Caco-2 (cell line): ENCODE measurements around the gene PXMP4. TPM values are rescaled to one million over a fixed set of nuclear protein-coding genes. Genes with fewer than 3 reads are reported as not detected.

Source experiments
- BruUV-seq: library from RNA; stranded (reverse); fragments of 400-500 nt; replicated peaks from 2 replicates; lab custom pipeline; 2021; lab: Mats Ljungman, UMichigan
- CTCF ChIA-PET: fragments of 300-600 bp; sonication (Branson Sonifier 250); formaldehyde crosslinking; loops from one replicate; lab custom pipeline; 2022; ENCODE audit warnings: antibody characterized with exemption; lab: Charles Lee
- POLR2A ChIA-PET: fragments of 300-600 bp; sonication (Branson Sonifier 250); formaldehyde crosslinking; loops from one replicate; lab custom pipeline; 2022; ENCODE audit warnings: antibody characterized with exemption; lab: Charles Lee
- DNase-seq, 2 experiments: peaks; one replicate each; pipeline versions ENCODE4 v3.0.0 to v3.0.0-alpha.2; 2020 to 2022
- H3K27me3 ChIP-seq: replicated peaks from 2 replicates; pipeline ENCODE4 v1.6.0; 2011; ENCODE audit warnings: low read length; ENCODE audit not compliant: control insufficient read depth, insufficient read depth
- H3K36me3 ChIP-seq: 2 replicates; pipeline ENCODE4 v1.5.1; 2011; ENCODE audit warnings: low read length; ENCODE audit not compliant: control insufficient read depth, insufficient read depth
- H3K4me1 ChIP-seq: fragments of 250-450 bp; sonication (Bioruptor Pico); 2 replicates; pipeline ENCODE4 v1.5.1; 2020; ENCODE audit warnings: mild to moderate bottlenecking
- H3K4me3 ChIP-seq: 2 replicates; pipeline ENCODE4 v1.5.1; 2011; ENCODE audit warnings: low read depth, mild to moderate bottlenecking, control low read depth, low read length
- H3K9me3 ChIP-seq: fragments of 250-450 bp; sonication (Bioruptor Pico); 2 replicates; pipeline ENCODE4 v1.5.1; 2020; ENCODE audit warnings: mild to moderate bottlenecking, moderate library complexity
- H3K27ac Mint-ChIP-seq: one replicate; pipeline ENCODE4 v1.8.0; 2022; ENCODE audit warnings: mixed read lengths; ENCODE audit not compliant: unreplicated experiment
- H3K27me3 Mint-ChIP-seq: one replicate; pipeline ENCODE4 v1.8.0; 2022; ENCODE audit warnings: mixed read lengths; ENCODE audit not compliant: insufficient read depth, unreplicated experiment
- H3K36me3 Mint-ChIP-seq: one replicate; pipeline ENCODE4 v1.8.0; 2022; ENCODE audit warnings: mild to moderate bottlenecking, mixed read lengths; ENCODE audit not compliant: insufficient read depth, unreplicated experiment
- H3K4me1 Mint-ChIP-seq: one replicate; pipeline ENCODE4 v1.8.0; 2022; ENCODE audit warnings: low read depth, mixed read lengths; ENCODE audit not compliant: unreplicated experiment
- H3K4me3 Mint-ChIP-seq: one replicate; pipeline ENCODE4 v1.8.0; 2022; ENCODE audit warnings: mild to moderate bottlenecking, moderate library complexity, mixed read lengths; ENCODE audit not compliant: unreplicated experiment
- H3K9me3 Mint-ChIP-seq: one replicate; pipeline ENCODE4 v1.8.0; 2022; ENCODE audit warnings: mixed read lengths; ENCODE audit not compliant: unreplicated experiment
- CTCF ChIP-seq, 2 experiments: fragments of 200-600 bp in 1 of 2; IDR thresholded peaks; 1 replicate in 1 of 2; 2 replicates in 1 of 2; pipeline versions ENCODE4 v1.5.1 to v1.8.0; 2011 to 2022; ENCODE audit warnings: antibody characterized with exemption in 1 of 2, control low read depth in 1 of 2, inconsistent platforms in 1 of 2, low read depth in 1 of 2, low read length in 1 of 2, mild to moderate bottlenecking in 1 of 2, moderate library complexity in 1 of 2; ENCODE audit not compliant: insufficient read depth in 1 of 2, severe bottlenecking in 1 of 2, unreplicated experiment in 1 of 2
- intact Hi-C: fragments of 100-400 bp; cut with micrococcal nuclease; formaldehyde crosslinking; loops from one replicate; pipeline ENCODE4 v1.10.0; 2022; ENCODE audit not compliant: unreplicated experiment
- total RNA-seq: library from RNA; stranded (reverse); gene quantifications from 2 replicates; pipeline ENCODE4 v1.2.3, GENCODE V29; 2022

The PXMP4 gene
- total RNA-seq, 1 experiment from 2014 or later: 39.5 TPM

GRCh38 chr20:33746325-33746998 lies 26.4 kb upstream of the PXMP4 start:
- no TSS peak for BruUV-seq
- H3K4me3 Mint-ChIP-seq: no peak overlapping the region
- Histone ChIP-seq H3K36me3 (no peaks in the 10 kb centered on the region), H3K9me3 (no peaks in the 10 kb centered on the region), H3K27me3 (no peaks in the 10 kb centered on the region), H3K4me1 (no peaks in the 10 kb centered on the region), H3K4me3 (no peak overlapping the region)
- no peaks in the 10 kb centered on the region for H3K27me3 Mint-ChIP-seq
- ChIA-PET CTCF (no interaction called here), POLR2A (no interaction called here)
- no peak overlapping the region for H3K27ac Mint-ChIP-seq
- intact Hi-C loops: no loop called here
- no peaks in the 10 kb centered on the region for H3K9me3 Mint-ChIP-seq
- H3K4me1 Mint-ChIP-seq: no peaks in the 10 kb centered on the region
- H3K36me3 Mint-ChIP-seq: no peaks in the 10 kb centered on the region
- TF ChIP-seq CTCF (IDR thresholded peaks at IDR 0.05; ENCODE audit: insufficient read depth in 1 of 2, low read depth in 1 of 2, low read length in 1 of 2, severe bottlenecking in 1 of 2, unreplicated experiment in 1 of 2): no peak
- DNase-seq: no peak

DNA sequence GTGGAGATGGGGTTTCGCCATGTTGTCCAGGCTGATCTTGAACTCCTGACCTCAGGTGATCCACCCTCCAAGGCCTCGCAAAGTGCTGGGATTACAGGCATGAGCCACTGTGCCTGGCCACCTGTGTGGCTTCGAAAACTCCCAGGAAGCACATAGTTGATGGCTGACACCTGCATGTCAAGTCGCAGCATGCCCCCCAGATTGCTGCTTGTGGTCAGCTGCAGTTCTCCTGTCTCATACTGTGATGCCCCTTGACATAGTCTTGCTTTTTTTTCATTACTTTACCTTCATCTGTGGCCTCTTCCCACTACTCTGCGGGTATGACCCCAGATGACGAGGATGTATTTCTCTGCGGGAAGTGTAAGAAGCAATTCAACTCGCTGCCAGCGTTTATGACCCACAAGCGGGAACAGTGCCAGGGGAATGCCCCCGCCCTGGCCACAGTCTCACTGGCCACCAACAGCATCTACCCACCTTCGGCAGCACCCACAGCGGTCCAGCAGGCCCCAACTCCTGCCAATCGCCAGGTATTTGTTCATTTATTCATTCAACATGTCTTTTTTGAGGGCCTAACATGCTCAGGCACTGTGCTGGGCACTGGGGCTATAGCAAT lies 24.8 kb upstream of the PXMP4 start:
- H3K4me1 Mint-ChIP-seq: no peaks in the 10 kb centered on the region
- no peaks in the 10 kb centered on the region for H3K4me1 ChIP-seq
- H3K9me3 Mint-ChIP-seq: no peaks in the 10 kb centered on the region
- H3K36me3 ChIP-seq: no peaks in the 10 kb centered on the region
- H3K27ac Mint-ChIP-seq: no peak overlapping the region
- H3K4me3 ChIP-seq: no peak overlapping the region
- no peak for DNase-seq
- no TSS peak for BruUV-seq
- H3K36me3 Mint-ChIP-seq: no peaks in the 10 kb centered on the region
- H3K4me3 Mint-ChIP-seq: no peak overlapping the region
- TF ChIP-seq CTCF (IDR thresholded peaks at IDR 0.05; ENCODE audit: insufficient read depth in 1 of 2, low read depth in 1 of 2, low read length in 1 of 2, severe bottlenecking in 1 of 2, unreplicated experiment in 1 of 2): no peak
- ChIA-PET POLR2A (no interaction called here), CTCF (no interaction called here)
- no peaks in the 10 kb centered on the region for H3K9me3 ChIP-seq
- H3K27me3 Mint-ChIP-seq: no peaks in the 10 kb centered on the region
- intact Hi-C loops: no loop called here
- no peaks in the 10 kb centered on the region for H3K27me3 ChIP-seq

DNA sequence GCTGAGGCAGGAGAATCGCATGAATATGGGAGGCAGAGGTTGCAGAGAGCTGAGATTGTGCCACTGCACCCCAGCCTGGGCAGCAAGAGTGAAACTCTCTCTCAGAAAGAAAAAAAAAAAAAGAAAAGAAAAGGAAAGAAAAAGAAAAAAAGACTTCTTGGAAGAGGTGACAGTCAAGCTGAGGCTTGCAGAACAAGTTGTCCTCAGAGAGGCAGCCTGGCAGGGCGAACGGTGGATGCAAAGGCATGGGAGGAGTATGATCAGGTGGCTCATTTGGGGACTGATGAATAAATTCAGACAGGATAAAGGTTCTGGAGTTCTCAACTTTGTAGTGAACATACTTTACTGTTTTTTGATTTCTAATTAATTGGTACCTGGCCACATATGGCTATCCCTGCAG lies 24.1 kb upstream of the PXMP4 start:
- no peak for DNase-seq
- POLR2A ChIA-PET: no interaction called here
- no peaks in the 10 kb centered on the region for H3K4me1 ChIP-seq
- H3K9me3 ChIP-seq: no peaks in the 10 kb centered on the region
- no peak overlapping the region for H3K27ac Mint-ChIP-seq
- no peaks in the 10 kb centered on the region for H3K27me3 Mint-ChIP-seq
- no peak for TF ChIP-seq CTCF (IDR thresholded peaks at IDR 0.05; ENCODE audit: insufficient read depth in 1 of 2, low read depth in 1 of 2, low read length in 1 of 2, severe bottlenecking in 1 of 2, unreplicated experiment in 1 of 2)
- BruUV-seq: no TSS peak
- CTCF ChIA-PET: no interaction called here
- no peaks in the 10 kb centered on the region for H3K27me3 ChIP-seq
- H3K4me1 Mint-ChIP-seq: no peaks in the 10 kb centered on the region
- no peaks in the 10 kb centered on the region for H3K36me3 Mint-ChIP-seq
- no peak overlapping the region for H3K4me3 ChIP-seq
- H3K4me3 Mint-ChIP-seq: no peak overlapping the region
- peaks cover 2% of the 10 kb centered on the region for H3K9me3 Mint-ChIP-seq
- intact Hi-C loops: no loop called here
- no peaks in the 10 kb centered on the region for H3K36me3 ChIP-seq
